GM12878 (cell line): ENCODE measurements around the gene ZSCAN22. TPM values are rescaled to one million over a fixed set of nuclear protein-coding genes. Genes with fewer than 3 reads are reported as not detected.

Experiments
- ATAC-seq: fragments of 200-7000 bp; cut with Tn5 transposase; 3 replicates; pipeline ENCODE4 v1.9.1; 2020; ENCODE audit warnings: mild to moderate bottlenecking, moderate library complexity
- BruUV-seq: library from RNA; stranded (reverse); fragments of 400-500 nt; replicated peaks from 2 replicates; lab custom pipeline; 2021; lab: Mats Ljungman, UMichigan
- CTCF ChIA-PET: fragments of 300-600 bp; sonication (Branson Sonifier 250); formaldehyde crosslinking; extraction: SDS; loops from one replicate; lab custom pipeline; 2021; ENCODE audit warnings: inconsistent platforms; lab: Yijun Ruan, JAX
- POLR2A ChIA-PET: fragments of 350-600 bp; formaldehyde crosslinking; extraction: SDS; loops from one replicate; lab custom pipeline; 2021; ENCODE audit warnings: inconsistent platforms; lab: Charles Lee
- RAD21 ChIA-PET: fragments of 300-600 bp; sonication (Branson Sonifier 250); formaldehyde crosslinking; loops from one replicate; lab custom pipeline; 2023; ENCODE audit warnings: antibody characterized with exemption; ENCODE audit not compliant: unreplicated experiment; lab: Charles Lee
- SMC1A ChIA-PET: fragments of 300-600 bp; sonication (Branson Sonifier 250); formaldehyde crosslinking; loops from one replicate; lab custom pipeline; 2023; ENCODE audit not compliant: unreplicated experiment, uncharacterized antibody; lab: Charles Lee
- DNase-seq: peaks from one replicate; pipeline ENCODE4 v3.0.0-alpha.2; 2011; ENCODE audit warnings: low read depth, low spot score
- FAIRE-seq: peaks from 3 replicates; lab custom pipeline; 2011; peaks lifted over from hg19 to GRCh38; lab: Jason Lieb, UNC
- H2AFZ ChIP-seq: 2 replicates; pipeline ENCODE4 v1.6.0; 2011; ENCODE audit warnings: low read depth, low read length, control low read depth; ENCODE audit not compliant: control insufficient read depth
- H3K27ac ChIP-seq: 2 replicates; pipeline ENCODE4 v1.5.1; 2011; ENCODE audit warnings: control low read depth; ENCODE audit not compliant: control insufficient read depth, insufficient read depth
- H3K27me3 ChIP-seq, 2 experiments: replicated peaks in 1 of 2; 2 replicates each; pipeline versions ENCODE4 v1.6.0 to v1.6.1; 2011; ENCODE audit warnings: low read length in 1 of 2; ENCODE audit not compliant: control insufficient read depth in 2 of 2, insufficient read depth in 2 of 2
- H3K36me3 ChIP-seq, 2 experiments: 2 replicates each; pipeline ENCODE4 v1.5.1; 2011; ENCODE audit warnings: low read length in 1 of 2; ENCODE audit not compliant: control insufficient read depth in 2 of 2, insufficient read depth in 2 of 2
- H3K4me1 ChIP-seq: 2 replicates; pipeline ENCODE4 v1.6.1; 2011; ENCODE audit warnings: mild to moderate bottlenecking, low read length, moderate library complexity, mixed read lengths; ENCODE audit not compliant: control insufficient read depth, insufficient read depth
- H3K4me2 ChIP-seq: 2 replicates; pipeline ENCODE4 v1.6.0; 2011; ENCODE audit warnings: control low read depth; ENCODE audit not compliant: control insufficient read depth, insufficient read depth
- H3K4me3 ChIP-seq: fragments of 200-600 bp; sonication (generic); 2 replicates; pipeline ENCODE4 v1.5.1; 2016
- H3K79me2 ChIP-seq: 2 replicates; pipeline ENCODE4 v1.6.0; 2011; ENCODE audit warnings: low read length; ENCODE audit not compliant: control insufficient read depth, insufficient read depth
- H3K9ac ChIP-seq: 2 replicates; pipeline ENCODE4 v1.8.0; 2011; ENCODE audit warnings: low read length, control low read depth, mixed read lengths; ENCODE audit not compliant: control insufficient read depth, insufficient read depth
- H3K9me3 ChIP-seq: replicated peaks from 3 replicates; pipeline ENCODE4 v1.5.1; 2011; ENCODE audit warnings: mild to moderate bottlenecking, low read length; ENCODE audit not compliant: control insufficient read depth, insufficient read depth
- H4K20me1 ChIP-seq: 2 replicates; pipeline ENCODE4 v1.6.0; 2011; ENCODE audit not compliant: control insufficient read depth, insufficient read depth
- BRCA1 ChIP-seq: IDR thresholded peaks from 2 replicates; pipeline ENCODE4 v1.6.1; 2011; ENCODE audit warnings: low read depth, low read length, improper control_type of control experiment
- CHD2 ChIP-seq: IDR thresholded peaks from 2 replicates; pipeline ENCODE4 v1.6.1; 2011; ENCODE audit warnings: low read depth, low read length, improper control_type of control experiment, borderline replicate concordance
- EP300 ChIP-seq, 2 experiments: fragments of 150-350 bp in 1 of 2; IDR thresholded peaks; 2 replicates each; pipeline ENCODE4 v1.6.1; 2011 to 2012; ENCODE audit warnings: low read depth in 2 of 2, low read length in 2 of 2, borderline replicate concordance in 1 of 2, improper control_type of control experiment in 1 of 2, inconsistent platforms in 1 of 2; ENCODE audit not compliant: control insufficient read depth in 1 of 2
- ESRRA ChIP-seq: IDR thresholded peaks from 2 replicates; pipeline ENCODE4 v1.6.1; 2012; ENCODE audit warnings: mild to moderate bottlenecking, low read length, improper control_type of control experiment
- GABPA ChIP-seq: IDR thresholded peaks from 2 replicates; pipeline ENCODE4 v1.6.1; 2014; ENCODE audit warnings: antibody characterized with exemption, low read depth, mild to moderate bottlenecking, inconsistent platforms
- HDAC6 ChIP-seq: fragments of 200-600 bp; sonication (generic); IDR thresholded peaks from one replicate; pipeline ENCODE4 v1.8.0; 2017; ENCODE audit warnings: antibody characterized with exemption; ENCODE audit not compliant: unreplicated experiment
- PRDM15 ChIP-seq: fragments of 450-650 bp; formaldehyde crosslinking; IDR thresholded peaks from 2 replicates; pipeline ENCODE4 v1.4.0; 2020; ENCODE audit warnings: mild to moderate bottlenecking, moderate library complexity
- STAT3 ChIP-seq: IDR thresholded peaks from 2 replicates; pipeline ENCODE4 v1.6.1; 2011; ENCODE audit warnings: low read depth, low read length, improper control_type of control experiment
- YY1 ChIP-seq: IDR thresholded peaks from 2 replicates; pipeline ENCODE4 v1.6.1; 2011; ENCODE audit warnings: low read depth, mild to moderate bottlenecking, low read length
- ZBTB4 ChIP-seq: fragments of 450-650 bp; formaldehyde crosslinking; IDR thresholded peaks from 2 replicates; pipeline ENCODE4 v1.4.0; 2022; ENCODE audit warnings: mild to moderate bottlenecking, moderate library complexity
- ZNF622 ChIP-seq: fragments of 450-650 bp; IDR thresholded peaks from 2 replicates; pipeline ENCODE4 v1.6.1; 2017; ENCODE audit warnings: mild to moderate bottlenecking, inconsistent platforms
- ZNF687 ChIP-seq: fragments of 450-650 bp; IDR thresholded peaks from 2 replicates; pipeline ENCODE4 v1.6.1; 2017; ENCODE audit warnings: mild to moderate bottlenecking, moderate library complexity
- WGBS: methylation state at CpG from one replicate; pipeline ENCODE4 v1.1.6; 2016; ENCODE audit warnings: low lambda C conversion rate; ENCODE audit not compliant: insufficient replicate concordance, insufficient coverage; ENCODE audit errors: missing lambda C conversion rate; 5-methylcytosine and 5-hydroxymethylcytosine counted together
- in situ Hi-C: fragments of 300-500 bp; cut with MboI; formaldehyde crosslinking; loops from 9 replicates; pipeline ENCODE4 v1.14.3; 2018; ENCODE audit warnings: mixed read lengths
- intact Hi-C: fragments of 100-400 bp; cut with micrococcal nuclease; formaldehyde crosslinking; loops from one replicate; pipeline ENCODE4 v1.14.2; 2022; ENCODE audit not compliant: unreplicated experiment
- polyA plus RNA-seq, 11 experiments: library from polyadenylated mRNA; depleted of rRNA in 4 of 11; unstranded in 6 of 11; stranded (reverse) in 5 of 11; fragments of >200 nt; fragmentation: Nextera tagmentation in 4 of 11; fragmentation: Illumina TruSeq in 1 of 11; extraction: Ambion mirVana in 4 of 11; extraction: Trizol in 1 of 11; gene quantifications; 1 replicate in 1 of 11; 2 replicates in 10 of 11; pipeline versions ENCODE4 v1.2.1 to v1.2.3, GENCODE V29; 2011 to 2016; ENCODE audit warnings: inconsistent platforms in 2 of 11, missing spikeins in 2 of 11, low read depth in 1 of 11
- total RNA-seq, 4 experiments: library from RNA; depleted of rRNA in 3 of 4; stranded (reverse); fragments of >200 nt in 3 of 4; fragmentation: Illumina TruSeq in 1 of 4; extraction: Trizol in 1 of 4; gene quantifications; 2 replicates each; pipeline versions ENCODE4 v1.2.1 to v1.2.3, GENCODE V29; 2013 to 2021

Gene ZSCAN22
- total and polyA plus RNA-seq, 10 of the 15 experiments (the other 5 are each of a cell fraction or from before 2014, with no cell fraction given) = 0.49 to 3.9 (median 2.6) TPM

GRCh38 chr19:58318297-58318696, 8.5 kb upstream of the ZSCAN22 start:
- SMC1A ChIA-PET = no interaction called here
- TF ChIP-seq PRDM15 (CRISPR knock-in tag) (no peak), CHD2 (no peak), EP300 (IDR thresholded peaks at IDR 0.05; ENCODE audit: borderline replicate concordance in 1 of 2, control insufficient read depth in 1 of 2, low read depth in 2 of 2, low read length in 2 of 2) (no peak), BRCA1 (no peak), STAT3 (no peak), ESRRA (no peak), ZNF622 (no peak), YY1 (no peak), GABPA (no peak), ZBTB4 (no peak), HDAC6 (no peak), ZNF687 (no peak)

More at GRCh38 chr19:58318297-58318696, 8.5 kb upstream of the ZSCAN22 start:
- no TSS peak for BruUV-seq
- H4K20me1 ChIP-seq = no peaks in the 10 kb centered on the region
- H2AFZ ChIP-seq = no peak overlapping the region
- no peaks in the 10 kb centered on the region for H3K27me3 ChIP-seq
- no peak overlapping the region for H3K9ac ChIP-seq
- no peak for FAIRE-seq
- no peak overlapping the region for H3K4me2 ChIP-seq
- no peak for ATAC-seq
- H3K4me3 ChIP-seq = no peak overlapping the region
- in situ Hi-C loops (no loop called here), intact Hi-C loops (no loop called here)
- WGBS = 64% methylated on average over 4 of the region's 4 CpGs
- no peak for DNase-seq
- CTCF ChIA-PET = no interaction called here
- POLR2A ChIA-PET = interaction anchor here (0.6 to 1.2 kb wide), 3 partner anchors 12 to 226 kb away, joined by 3 to 5 read pairs (median 3); partner anchors contain the start of gene TRIM28
- H3K27ac ChIP-seq = no peak overlapping the region
- H3K36me3 ChIP-seq = peaks cover 0 to 3% of the 10 kb centered on the region in 2 experiments; a peak in 2 of 4 replicates
- H3K9me3 ChIP-seq = no peaks in the 10 kb centered on the region
- H3K79me2 ChIP-seq = no peaks in the 10 kb centered on the region
- RAD21 ChIA-PET = no interaction called here
- no peaks in the 10 kb centered on the region for H3K4me1 ChIP-seq
